GM21360 (cell line): ENCODE measurements around the gene NCF4.

Experiments used
- ATAC-seq: cut with Tn5 transposase; IDR thresholded peaks from one replicate; pipeline ENCODE4 v1.9.1; 2021; ENCODE audit warnings: mild to moderate bottlenecking, moderate library complexity; ENCODE audit not compliant: unreplicated experiment

The NCF4 gene

GRCh38 chr22:36860821-36861659, at the start of gene NCF4:
NCF4 (plus strand) TSS chr22:36861006; CDS start chr22:36861172, 166 bp downstream.
- peak; percentile 62 for ATAC-seq

GRCh38 chr22:36811094-36811800, 49.6 kb upstream of the NCF4 start:
- ATAC-seq: no peak

- ATAC-seq: no peak
These were observed 46.0 kb upstream of the NCF4 start for GRCh38 chr22:36814801-36815200.

GRCh38 chr22:36815558-36816338, 45.1 kb upstream of the NCF4 start:
- no peak for ATAC-seq

GRCh38 chr22:36816339-36816635, 44.5 kb upstream of the NCF4 start:
- no peak for ATAC-seq

GRCh38 chr22:36816636-36817524, 43.9 kb upstream of the NCF4 start, which contains the start of gene PVALB:
PVALB (minus strand) TSS chr22:36817035; CDS start chr22:36817005, 30 bp downstream.
- no peak for ATAC-seq

GRCh38 chr22:36817525-36817848, 43.3 kb upstream of the NCF4 start:
- no peak for ATAC-seq

GRCh38 chr22:36818010-36818642, 42.7 kb upstream of the NCF4 start:
- no peak for ATAC-seq

GRCh38 chr22:36819112-36819511, 41.7 kb upstream of the NCF4 start:
- no peak for ATAC-seq

GRCh38 chr22:36822581-36822980, 38.2 kb upstream of the NCF4 start:
- ATAC-seq: no peak

GRCh38 chr22:36823186-36823839, 37.5 kb upstream of the NCF4 start:
- ATAC-seq: no peak

GRCh38 chr22:36824655-36825054, 36.2 kb upstream of the NCF4 start:
- no peak for ATAC-seq

GRCh38 chr22:36826262-36826661, 34.5 kb upstream of the NCF4 start:
- no peak for ATAC-seq

- no peak for ATAC-seq
These were observed 32.0 kb upstream of the NCF4 start for GRCh38 chr22:36828815-36829214.

GRCh38 chr22:36829370-36830002, 31.3 kb upstream of the NCF4 start:
- ATAC-seq: no peak

- ATAC-seq: no peak
These were observed 30.2 kb upstream of the NCF4 start for GRCh38 chr22:36830601-36831000.

- no peak for ATAC-seq
These were observed 29.6 kb upstream of the NCF4 start for GRCh38 chr22:36831206-36831605.

GRCh38 chr22:36831717-36832116, 29.1 kb upstream of the NCF4 start:
- no peak for ATAC-seq

GRCh38 chr22:36833073-36833472, 27.7 kb upstream of the NCF4 start:
- no peak for ATAC-seq
